SK-N-SH treated with all-trans-retinoic acid at 6 μM for 48 hours (cell line): ENCODE data around the gene PDE9A.

Experiments
- ATAC-seq: fragments of 200-7000 bp; cut with Tn5 transposase; 3 replicates; pipeline ENCODE4 v1.9.1; 2020; ENCODE audit warnings: mild to moderate bottlenecking, moderate library complexity
- ARNTL ChIP-seq: fragments of 450-650 bp; formaldehyde crosslinking; IDR thresholded peaks from 2 replicates; pipeline ENCODE4 v1.5.0; 2020; ENCODE audit warnings: low read depth, mild to moderate bottlenecking, moderate library complexity, borderline replicate concordance
- BACH2 ChIP-seq: fragments of 250-450 bp; sonication (Bioruptor Pico); IDR thresholded peaks from 2 replicates; pipeline ENCODE4 v1.9.0; 2021; ENCODE audit warnings: mild to moderate bottlenecking, borderline replicate concordance
- CREB5 ChIP-seq: fragments of 250-450 bp; sonication (Bioruptor Pico); IDR thresholded peaks from 2 replicates; pipeline ENCODE4 v1.5.1; 2020; ENCODE audit warnings: low read depth, mild to moderate bottlenecking, moderate library complexity
- CSDC2 ChIP-seq: fragments of 250-450 bp; sonication (Bioruptor Pico); IDR thresholded peaks from 2 replicates; pipeline ENCODE4 v1.5.0; 2020; ENCODE audit warnings: mild to moderate bottlenecking, moderate library complexity
- CSRNP3 ChIP-seq: fragments of 250-450 bp; sonication (Bioruptor Pico); IDR thresholded peaks from 2 replicates; pipeline ENCODE4 v1.5.1; 2021; ENCODE audit warnings: mild to moderate bottlenecking, moderate library complexity
- ESRRG ChIP-seq: fragments of 250-450 bp; sonication (Bioruptor Pico); IDR thresholded peaks from 2 replicates; pipeline ENCODE4 v1.6.1; 2021; ENCODE audit warnings: mild to moderate bottlenecking
- GLIS3 ChIP-seq: fragments of 250-450 bp; sonication (Bioruptor Pico); IDR thresholded peaks from 2 replicates; pipeline ENCODE4 v1.5.0; 2020; ENCODE audit warnings: mild to moderate bottlenecking, moderate library complexity
- ISL1 ChIP-seq: fragments of 250-450 bp; sonication (Bioruptor Pico); IDR thresholded peaks from 2 replicates; pipeline ENCODE4 v2.1.2; 2022; ENCODE audit warnings: mild to moderate bottlenecking, moderate library complexity
- OSR1 ChIP-seq: fragments of 250-450 bp; sonication (Bioruptor Pico); IDR thresholded peaks from 2 replicates; pipeline ENCODE4 v1.8.0; 2022; ENCODE audit warnings: moderate library complexity, mild to moderate bottlenecking, inconsistent platforms
- PATZ1 ChIP-seq: fragments of 250-450 bp; sonication (Bioruptor Pico); IDR thresholded peaks from 2 replicates; pipeline ENCODE4 v1.8.0; 2020; ENCODE audit warnings: mild to moderate bottlenecking, moderate library complexity, borderline replicate concordance
- POU6F1 ChIP-seq: fragments of 250-450 bp; sonication (Bioruptor Pico); IDR thresholded peaks from 2 replicates; pipeline ENCODE4 v1.8.0; 2021; ENCODE audit warnings: low read depth, mild to moderate bottlenecking, moderate library complexity, borderline replicate concordance
- PPARA ChIP-seq: fragments of 250-450 bp; sonication (Bioruptor Pico); IDR thresholded peaks from 2 replicates; pipeline ENCODE4 v1.5.0; 2020; ENCODE audit warnings: mild to moderate bottlenecking, borderline replicate concordance
- RARB ChIP-seq: fragments of 250-450 bp; sonication (Bioruptor Pico); IDR thresholded peaks from 2 replicates; pipeline ENCODE4 v1.8.0; 2021; ENCODE audit warnings: mild to moderate bottlenecking, moderate library complexity
- SNAI2 ChIP-seq: fragments of 250-450 bp; sonication (Bioruptor Pico); IDR thresholded peaks from 2 replicates; pipeline ENCODE4 v1.5.0; 2020; ENCODE audit warnings: mild to moderate bottlenecking, moderate library complexity
- TCF4 ChIP-seq: fragments of 250-450 bp; sonication (Bioruptor Pico); IDR thresholded peaks from 2 replicates; pipeline ENCODE4 v1.8.0; 2021; ENCODE audit warnings: mild to moderate bottlenecking, moderate library complexity, borderline replicate concordance
- TOX ChIP-seq: fragments of 250-450 bp; sonication (Bioruptor Pico); IDR thresholded peaks from 2 replicates; pipeline ENCODE4 v1.8.0; 2021; ENCODE audit warnings: mild to moderate bottlenecking, moderate library complexity, borderline replicate concordance
- TSHZ2 ChIP-seq: fragments of 250-450 bp; sonication (Bioruptor Pico); IDR thresholded peaks from 2 replicates; pipeline ENCODE4 v1.5.0; 2020; ENCODE audit warnings: mild to moderate bottlenecking, moderate library complexity
- ZC3H10 ChIP-seq: fragments of 250-450 bp; sonication (Bioruptor Pico); IDR thresholded peaks from 2 replicates; pipeline ENCODE4 v1.5.1; 2021; ENCODE audit warnings: mild to moderate bottlenecking, moderate library complexity
- ZFP3 ChIP-seq: fragments of 250-450 bp; sonication (Bioruptor Pico); IDR thresholded peaks from 2 replicates; pipeline ENCODE4 v1.5.0; 2020; ENCODE audit warnings: mild to moderate bottlenecking, moderate library complexity
- ZFP30 ChIP-seq: fragments of 450-650 bp; formaldehyde crosslinking; IDR thresholded peaks from 2 replicates; pipeline ENCODE4 v1.5.0; 2022; ENCODE audit warnings: mild to moderate bottlenecking, moderate library complexity
- ZNF565 ChIP-seq: fragments of 450-650 bp; formaldehyde crosslinking; conservative IDR thresholded peaks from 2 replicates; pipeline ENCODE4 v1.5.0; 2020; ENCODE audit warnings: low read depth, mild to moderate bottlenecking, moderate library complexity
- ZNF70 ChIP-seq: fragments of 450-650 bp; formaldehyde crosslinking; IDR thresholded peaks from 2 replicates; pipeline ENCODE4 v1.5.0; 2020; ENCODE audit warnings: mild to moderate bottlenecking, moderate library complexity
- ZNF8 ChIP-seq: fragments of 450-650 bp; formaldehyde crosslinking; IDR thresholded peaks from 2 replicates; pipeline ENCODE4 v1.5.0; 2020; ENCODE audit warnings: mild to moderate bottlenecking, moderate library complexity

The PDE9A gene

GRCh38 chr21:42653231-42654061 is at the start of gene PDE9A:
Gene PDE9A (plus strand): TSS chr21:42653621. CDS start chr21:42653815, 194 bp downstream.
- ATAC-seq, result no peak; the same call in 2 of the 3 replicates

GRCh38 chr21:42607102-42607501 is 46.3 kb upstream of the PDE9A start:
- ATAC-seq, result no peak
- TF ChIP-seq PATZ1 (CRISPR knock-in tag) (no peak), GLIS3 (CRISPR knock-in tag) (no peak), ARNTL (CRISPR knock-in tag) (no peak), SNAI2 (CRISPR knock-in tag) (no peak), ZFP3 (CRISPR knock-in tag) (no peak), PPARA (CRISPR knock-in tag) (no peak), BACH2 (CRISPR knock-in tag) (no peak), OSR1 (CRISPR knock-in tag) (no peak), TCF4 (CRISPR knock-in tag) (no peak), ZNF70 (CRISPR knock-in tag) (no peak), ZC3H10 (CRISPR knock-in tag) (no peak), TOX (no peak), ZNF8 (CRISPR knock-in tag) (no peak), CREB5 (no peak), ESRRG (CRISPR knock-in tag) (no peak), ZNF565 (CRISPR knock-in tag) (no peak)

More at GRCh38 chr21:42653231-42654061, at the start of gene PDE9A:
- TF ChIP-seq RARB (CRISPR knock-in tag) (no peak), GLIS3 (CRISPR knock-in tag) (no peak), ZFP30 (CRISPR knock-in tag) (no peak), TOX (no peak), ZNF70 (CRISPR knock-in tag) (no peak), ZC3H10 (CRISPR knock-in tag) (no peak), ESRRG (CRISPR knock-in tag) (no peak), ISL1 (CRISPR knock-in tag) (no peak)

- no peak for ATAC-seq
- TF ChIP-seq TCF4 (CRISPR knock-in tag), result no peak
- no peak for TF ChIP-seq CSRNP3 (CRISPR knock-in tag)
- no peak for TF ChIP-seq ZNF70 (CRISPR knock-in tag)
- TF ChIP-seq PPARA (CRISPR knock-in tag), result no peak
- TF ChIP-seq ISL1 (CRISPR knock-in tag), result no peak
- no peak for TF ChIP-seq PATZ1 (CRISPR knock-in tag)
- no peak for TF ChIP-seq ZFP3 (CRISPR knock-in tag)
- TF ChIP-seq ESRRG (CRISPR knock-in tag), result no peak
- TF ChIP-seq SNAI2 (CRISPR knock-in tag), result no peak
- no peak for TF ChIP-seq ZC3H10 (CRISPR knock-in tag)
- TF ChIP-seq ZFP30 (CRISPR knock-in tag), result no peak
- TF ChIP-seq ARNTL (CRISPR knock-in tag), result no peak
- no peak for TF ChIP-seq OSR1 (CRISPR knock-in tag)
- no peak for TF ChIP-seq TSHZ2 (CRISPR knock-in tag)
- no peak for TF ChIP-seq ZNF8 (CRISPR knock-in tag)
- TF ChIP-seq POU6F1 (CRISPR knock-in tag), result no peak
- no peak for TF ChIP-seq CSDC2 (CRISPR knock-in tag)
- TF ChIP-seq TOX, result no peak
Observed at GRCh38 chr21:42607525-42608102, 45.8 kb upstream of the PDE9A start.
